ENCODE measurements around the gene VOPP1. TPM values are rescaled to one million over a fixed set of nuclear protein-coding genes. Genes with fewer than 3 reads are reported as not detected.
A peak's percentile ranks its signal among the peaks of the same experiment; 100 is the strongest.

The VOPP1 gene
- total RNA-seq, 1 experiment from 2014 or later = 89.5 TPM

- no peak for DNase-seq (ENCODE audit: low read depth)
Observed at GRCh38 chr7:55556031-55556430, 16.3 kb downstream of the VOPP1 start.

GRCh38 chr7:55555160-55555559, 17.1 kb downstream of the VOPP1 start:
- DNase-seq (ENCODE audit: low read depth) = no peak

- DNase-seq (ENCODE audit: low read depth) = no peak
Observed at GRCh38 chr7:55554038-55554437, 18.3 kb downstream of the VOPP1 start.

GRCh38 chr7:55553024-55553345, 19.3 kb downstream of the VOPP1 start:
- no peak for DNase-seq (ENCODE audit: low read depth)

- peak; percentile 89 for DNase-seq (ENCODE audit: low read depth)
Observed at GRCh38 chr7:55552320-55553023, 19.8 kb downstream of the VOPP1 start.

- no peak for DNase-seq (ENCODE audit: low read depth)
Observed at GRCh38 chr7:55550841-55551537, 21.3 kb downstream of the VOPP1 start.

GRCh38 chr7:55550010-55550663, 22.2 kb downstream of the VOPP1 start:
- no peak for DNase-seq (ENCODE audit: low read depth)

- DNase-seq (ENCODE audit: low read depth) = no peak
Observed at GRCh38 chr7:55549457-55549856, 22.8 kb downstream of the VOPP1 start.

GRCh38 chr7:55548295-55548731, 24.0 kb downstream of the VOPP1 start:
- DNase-seq (ENCODE audit: low read depth) = no peak

- peak; percentile 97 for DNase-seq (ENCODE audit: low read depth)
Observed at GRCh38 chr7:55546814-55547213, 25.5 kb downstream of the VOPP1 start.

GRCh38 chr7:55545496-55545895, 26.8 kb downstream of the VOPP1 start:
- DNase-seq (ENCODE audit: low read depth) = peak; percentile 95

- DNase-seq (ENCODE audit: low read depth) = no peak
Observed at GRCh38 chr7:55540226-55540858, 32.0 kb downstream of the VOPP1 start.

GRCh38 chr7:55539380-55539779, 32.9 kb downstream of the VOPP1 start:
- DNase-seq (ENCODE audit: low read depth) = no peak

- DNase-seq (ENCODE audit: low read depth) = peak; percentile 93
Observed at GRCh38 chr7:55538538-55538937, 33.8 kb downstream of the VOPP1 start.

- DNase-seq (ENCODE audit: low read depth) = no peak
Observed at GRCh38 chr7:55537458-55537990, 34.8 kb downstream of the VOPP1 start.

GRCh38 chr7:55536619-55537457, 35.5 kb downstream of the VOPP1 start:
- DNase-seq (ENCODE audit: low read depth) = no peak

GRCh38 chr7:55535617-55536016, 36.7 kb downstream of the VOPP1 start:
- no peak for DNase-seq (ENCODE audit: low read depth)

GRCh38 chr7:55534916-55535590, 37.2 kb downstream of the VOPP1 start:
- DNase-seq (ENCODE audit: low read depth) = no peak

GRCh38 chr7:55534262-55534915, 37.9 kb downstream of the VOPP1 start:
- DNase-seq (ENCODE audit: low read depth) = peak; percentile 88

GRCh38 chr7:55533729-55534080, 38.6 kb downstream of the VOPP1 start:
- DNase-seq (ENCODE audit: low read depth) = no peak
